ENCODE measurements around the gene DVL1.

The DVL1 gene

DNA sequence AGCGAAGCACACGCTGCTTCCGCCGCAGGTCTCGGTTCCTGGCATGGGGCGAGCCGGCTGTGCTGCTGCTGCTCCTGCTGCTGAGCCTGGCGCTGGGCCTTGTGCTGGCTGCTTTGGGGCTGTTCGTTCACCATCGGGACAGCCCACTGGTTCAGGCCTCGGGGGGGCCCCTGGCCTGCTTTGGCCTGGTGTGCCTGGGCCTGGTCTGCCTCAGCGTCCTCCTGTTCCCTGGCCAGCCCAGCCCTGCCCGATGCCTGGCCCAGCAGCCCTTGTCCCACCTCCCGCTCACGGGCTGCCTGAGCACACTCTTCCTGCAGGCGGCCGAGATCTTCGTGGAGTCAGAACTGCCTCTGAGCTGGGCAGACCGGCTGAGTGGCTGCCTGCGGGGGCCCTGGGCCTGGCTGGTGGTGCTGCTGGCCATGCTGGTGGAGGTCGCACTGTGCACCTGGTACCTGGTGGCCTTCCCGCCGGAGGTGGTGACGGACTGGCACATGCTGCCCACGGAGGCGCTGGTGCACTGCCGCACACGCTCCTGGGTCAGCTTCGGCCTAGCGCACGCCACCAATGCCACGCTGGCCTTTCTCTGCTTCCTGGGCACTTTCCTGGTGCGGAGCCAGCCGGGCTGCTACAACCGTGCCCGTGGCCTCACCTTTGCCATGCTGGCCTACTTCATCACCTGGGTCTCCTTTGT lies 15.5 kb downstream of the DVL1 start:
- Histone ChIP-seq H2AFZ (ENCODE audit: low read depth, low read length) (no peak overlapping the region), H3K9ac (ENCODE audit: low read length) (no peak overlapping the region), H3K4me1 (ENCODE audit: low read length) (no peaks in the 10 kb centered on the region), H3K4me3 (ENCODE audit: low read length) (no peak overlapping the region), H3K27me3 (ENCODE audit: low read depth, low read length) (no peaks in the 10 kb centered on the region), H3K4me2 (ENCODE audit: low read length) (no peak overlapping the region), H3K9me3 (ENCODE audit: insufficient read depth, low read length) (no peaks in the 10 kb centered on the region), H3K36me3 (replicated peaks; ENCODE audit: low read depth, low read length) (peaks cover 4% of the 10 kb centered on the region), H3K27ac (ENCODE audit: low read length) (no peak overlapping the region), H4K20me1 (ENCODE audit: insufficient read depth, low read length) (no peaks in the 10 kb centered on the region), H3K79me2 (ENCODE audit: low read length) (no peaks in the 10 kb centered on the region)
- TF ChIP-seq, protein P1, sequence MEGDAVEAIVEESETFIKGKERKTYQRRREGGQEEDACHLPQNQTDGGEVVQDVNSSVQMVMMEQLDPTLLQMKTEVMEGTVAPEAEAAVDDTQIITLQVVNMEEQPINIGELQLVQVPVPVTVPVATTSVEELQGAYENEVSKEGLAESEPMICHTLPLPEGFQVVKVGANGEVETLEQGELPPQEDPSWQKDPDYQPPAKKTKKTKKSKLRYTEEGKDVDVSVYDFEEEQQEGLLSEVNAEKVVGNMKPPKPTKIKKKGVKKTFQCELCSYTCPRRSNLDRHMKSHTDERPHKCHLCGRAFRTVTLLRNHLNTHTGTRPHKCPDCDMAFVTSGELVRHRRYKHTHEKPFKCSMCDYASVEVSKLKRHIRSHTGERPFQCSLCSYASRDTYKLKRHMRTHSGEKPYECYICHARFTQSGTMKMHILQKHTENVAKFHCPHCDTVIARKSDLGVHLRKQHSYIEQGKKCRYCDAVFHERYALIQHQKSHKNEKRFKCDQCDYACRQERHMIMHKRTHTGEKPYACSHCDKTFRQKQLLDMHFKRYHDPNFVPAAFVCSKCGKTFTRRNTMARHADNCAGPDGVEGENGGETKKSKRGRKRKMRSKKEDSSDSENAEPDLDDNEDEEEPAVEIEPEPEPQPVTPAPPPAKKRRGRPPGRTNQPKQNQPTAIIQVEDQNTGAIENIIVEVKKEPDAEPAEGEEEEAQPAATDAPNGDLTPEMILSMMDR (IDR thresholded peaks at IDR 0.05; ENCODE audit: low read depth, low read length), result no peak
- no peak for TF ChIP-seq EZH2phosphoT487 (IDR thresholded peaks at IDR 0.05; ENCODE audit: low read depth)

DNA sequence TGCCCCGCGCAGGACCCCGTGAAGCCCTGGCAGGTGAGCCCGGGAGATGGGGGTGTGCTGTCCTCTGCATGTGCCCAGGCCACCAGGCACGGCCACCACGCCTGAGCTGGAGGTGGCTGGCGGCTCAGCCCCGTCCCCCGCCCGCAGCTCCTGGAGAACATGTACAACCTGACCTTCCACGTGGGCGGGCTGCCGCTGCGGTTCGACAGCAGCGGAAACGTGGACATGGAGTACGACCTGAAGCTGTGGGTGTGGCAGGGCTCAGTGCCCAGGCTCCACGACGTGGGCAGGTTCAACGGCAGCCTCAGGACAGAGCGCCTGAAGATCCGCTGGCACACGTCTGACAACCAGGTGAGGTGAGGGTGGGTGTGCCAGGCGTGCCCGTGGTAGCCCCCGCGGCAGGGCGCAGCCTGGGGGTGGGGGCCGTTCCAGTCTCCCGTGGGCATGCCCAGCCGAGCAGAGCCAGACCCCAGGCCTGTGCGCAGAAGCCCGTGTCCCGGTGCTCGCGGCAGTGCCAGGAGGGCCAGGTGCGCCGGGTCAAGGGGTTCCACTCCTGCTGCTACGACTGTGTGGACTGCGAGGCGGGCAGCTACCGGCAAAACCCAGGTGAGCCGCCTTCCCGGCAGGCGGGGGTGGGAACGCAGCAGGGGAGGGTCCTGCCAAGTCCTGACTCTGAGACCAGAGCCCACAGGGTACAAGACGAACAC lies 16.3 kb downstream of the DVL1 start:
- Histone ChIP-seq H3K4me3 (ENCODE audit: low read length) (no peak overlapping the region), H3K9ac (ENCODE audit: low read length) (no peak overlapping the region), H2AFZ (ENCODE audit: low read depth, low read length) (no peak overlapping the region), H3K4me1 (ENCODE audit: low read length) (no peaks in the 10 kb centered on the region), H4K20me1 (ENCODE audit: insufficient read depth, low read length) (no peaks in the 10 kb centered on the region), H3K4me2 (ENCODE audit: low read length) (no peak overlapping the region), H3K27ac (ENCODE audit: low read length) (no peak overlapping the region), H3K79me2 (ENCODE audit: low read length) (no peaks in the 10 kb centered on the region), H3K27me3 (ENCODE audit: low read depth, low read length) (no peaks in the 10 kb centered on the region), H3K36me3 (replicated peaks; ENCODE audit: low read depth, low read length) (peaks cover 4% of the 10 kb centered on the region), H3K9me3 (ENCODE audit: insufficient read depth, low read length) (no peaks in the 10 kb centered on the region)
- no peak for TF ChIP-seq EZH2phosphoT487 (IDR thresholded peaks at IDR 0.05; ENCODE audit: low read depth)
- TF ChIP-seq, protein P1 (IDR thresholded peaks at IDR 0.05; ENCODE audit: low read depth, low read length), result no peak

DNA sequence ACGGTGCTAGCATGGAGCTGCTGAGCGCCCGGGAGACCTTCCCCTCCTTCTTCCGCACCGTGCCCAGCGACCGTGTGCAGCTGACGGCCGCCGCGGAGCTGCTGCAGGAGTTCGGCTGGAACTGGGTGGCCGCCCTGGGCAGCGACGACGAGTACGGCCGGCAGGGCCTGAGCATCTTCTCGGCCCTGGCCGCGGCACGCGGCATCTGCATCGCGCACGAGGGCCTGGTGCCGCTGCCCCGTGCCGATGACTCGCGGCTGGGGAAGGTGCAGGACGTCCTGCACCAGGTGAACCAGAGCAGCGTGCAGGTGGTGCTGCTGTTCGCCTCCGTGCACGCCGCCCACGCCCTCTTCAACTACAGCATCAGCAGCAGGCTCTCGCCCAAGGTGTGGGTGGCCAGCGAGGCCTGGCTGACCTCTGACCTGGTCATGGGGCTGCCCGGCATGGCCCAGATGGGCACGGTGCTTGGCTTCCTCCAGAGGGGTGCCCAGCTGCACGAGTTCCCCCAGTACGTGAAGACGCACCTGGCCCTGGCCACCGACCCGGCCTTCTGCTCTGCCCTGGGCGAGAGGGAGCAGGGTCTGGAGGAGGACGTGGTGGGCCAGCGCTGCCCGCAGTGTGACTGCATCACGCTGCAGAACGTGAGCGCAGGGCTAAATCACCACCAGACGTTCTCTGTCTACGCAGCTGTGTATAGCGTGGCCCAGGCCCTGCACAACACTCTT lies 17.0 kb downstream of the DVL1 start:
- Histone ChIP-seq H3K4me2 (ENCODE audit: low read length) (no peak overlapping the region), H4K20me1 (ENCODE audit: insufficient read depth, low read length) (no peaks in the 10 kb centered on the region), H3K9me3 (ENCODE audit: insufficient read depth, low read length) (no peaks in the 10 kb centered on the region), H3K79me2 (ENCODE audit: low read length) (no peaks in the 10 kb centered on the region), H3K4me1 (ENCODE audit: low read length) (no peaks in the 10 kb centered on the region), H2AFZ (ENCODE audit: low read depth, low read length) (no peak overlapping the region), H3K4me3 (ENCODE audit: low read length) (no peak overlapping the region), H3K36me3 (replicated peaks; ENCODE audit: low read depth, low read length) (peaks cover 4% of the 10 kb centered on the region), H3K27me3 (ENCODE audit: low read depth, low read length) (no peaks in the 10 kb centered on the region), H3K9ac (ENCODE audit: low read length) (no peak overlapping the region), H3K27ac (ENCODE audit: low read length) (no peak overlapping the region)
- TF ChIP-seq, protein P1 (IDR thresholded peaks at IDR 0.05; ENCODE audit: low read depth, low read length), result no peak
- no peak for TF ChIP-seq EZH2phosphoT487 (IDR thresholded peaks at IDR 0.05; ENCODE audit: low read depth)

All from OCI-LY3 (cell line).